ENCODE data around the gene TRPM2.

DNA sequence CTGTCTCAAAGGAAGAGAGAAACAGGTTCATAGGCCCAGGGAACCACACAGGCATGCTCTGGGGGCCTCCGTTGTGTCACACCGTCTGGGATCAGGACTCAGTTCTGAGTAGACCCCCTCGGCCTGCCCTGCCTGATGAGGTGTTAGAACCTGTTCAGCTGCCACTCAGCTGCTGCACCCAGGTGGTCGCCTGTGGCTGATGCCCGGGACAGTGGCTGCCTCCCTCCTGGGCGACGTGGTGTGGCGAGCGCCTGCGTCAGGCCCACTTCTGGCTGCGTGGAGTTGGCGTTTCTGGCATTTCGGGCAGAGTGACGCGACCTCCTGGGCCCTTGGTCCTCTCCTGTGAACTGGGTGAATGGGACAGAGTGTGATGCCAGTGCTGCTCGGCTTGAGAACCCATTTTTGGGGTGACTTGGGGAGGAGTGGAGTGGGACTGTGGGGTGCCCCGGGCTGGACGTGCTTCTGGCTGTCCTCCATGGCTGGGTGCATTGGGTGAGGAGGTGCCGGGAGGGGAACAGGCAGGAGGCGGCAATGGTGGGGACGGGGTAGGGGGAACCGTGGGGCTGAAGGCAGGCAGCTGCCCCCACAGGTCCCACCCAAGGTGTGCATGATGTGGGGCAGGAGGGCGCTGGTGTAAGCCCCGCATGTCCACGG is 25.1 kb upstream of the TRPM2 start:
- TF ChIP-seq, protein P1, sequence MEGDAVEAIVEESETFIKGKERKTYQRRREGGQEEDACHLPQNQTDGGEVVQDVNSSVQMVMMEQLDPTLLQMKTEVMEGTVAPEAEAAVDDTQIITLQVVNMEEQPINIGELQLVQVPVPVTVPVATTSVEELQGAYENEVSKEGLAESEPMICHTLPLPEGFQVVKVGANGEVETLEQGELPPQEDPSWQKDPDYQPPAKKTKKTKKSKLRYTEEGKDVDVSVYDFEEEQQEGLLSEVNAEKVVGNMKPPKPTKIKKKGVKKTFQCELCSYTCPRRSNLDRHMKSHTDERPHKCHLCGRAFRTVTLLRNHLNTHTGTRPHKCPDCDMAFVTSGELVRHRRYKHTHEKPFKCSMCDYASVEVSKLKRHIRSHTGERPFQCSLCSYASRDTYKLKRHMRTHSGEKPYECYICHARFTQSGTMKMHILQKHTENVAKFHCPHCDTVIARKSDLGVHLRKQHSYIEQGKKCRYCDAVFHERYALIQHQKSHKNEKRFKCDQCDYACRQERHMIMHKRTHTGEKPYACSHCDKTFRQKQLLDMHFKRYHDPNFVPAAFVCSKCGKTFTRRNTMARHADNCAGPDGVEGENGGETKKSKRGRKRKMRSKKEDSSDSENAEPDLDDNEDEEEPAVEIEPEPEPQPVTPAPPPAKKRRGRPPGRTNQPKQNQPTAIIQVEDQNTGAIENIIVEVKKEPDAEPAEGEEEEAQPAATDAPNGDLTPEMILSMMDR (IDR thresholded peaks at IDR 0.05) = no peak
- TF ChIP-seq POLR2AphosphoS5 (IDR thresholded peaks at IDR 0.05; ENCODE audit: low read depth, low read length) (no peak), SIN3A (IDR thresholded peaks at IDR 0.05; ENCODE audit: borderline replicate concordance, insufficient read depth, low read depth, low read length) (no peak)
- TF ChIP-seq, protein P2, sequence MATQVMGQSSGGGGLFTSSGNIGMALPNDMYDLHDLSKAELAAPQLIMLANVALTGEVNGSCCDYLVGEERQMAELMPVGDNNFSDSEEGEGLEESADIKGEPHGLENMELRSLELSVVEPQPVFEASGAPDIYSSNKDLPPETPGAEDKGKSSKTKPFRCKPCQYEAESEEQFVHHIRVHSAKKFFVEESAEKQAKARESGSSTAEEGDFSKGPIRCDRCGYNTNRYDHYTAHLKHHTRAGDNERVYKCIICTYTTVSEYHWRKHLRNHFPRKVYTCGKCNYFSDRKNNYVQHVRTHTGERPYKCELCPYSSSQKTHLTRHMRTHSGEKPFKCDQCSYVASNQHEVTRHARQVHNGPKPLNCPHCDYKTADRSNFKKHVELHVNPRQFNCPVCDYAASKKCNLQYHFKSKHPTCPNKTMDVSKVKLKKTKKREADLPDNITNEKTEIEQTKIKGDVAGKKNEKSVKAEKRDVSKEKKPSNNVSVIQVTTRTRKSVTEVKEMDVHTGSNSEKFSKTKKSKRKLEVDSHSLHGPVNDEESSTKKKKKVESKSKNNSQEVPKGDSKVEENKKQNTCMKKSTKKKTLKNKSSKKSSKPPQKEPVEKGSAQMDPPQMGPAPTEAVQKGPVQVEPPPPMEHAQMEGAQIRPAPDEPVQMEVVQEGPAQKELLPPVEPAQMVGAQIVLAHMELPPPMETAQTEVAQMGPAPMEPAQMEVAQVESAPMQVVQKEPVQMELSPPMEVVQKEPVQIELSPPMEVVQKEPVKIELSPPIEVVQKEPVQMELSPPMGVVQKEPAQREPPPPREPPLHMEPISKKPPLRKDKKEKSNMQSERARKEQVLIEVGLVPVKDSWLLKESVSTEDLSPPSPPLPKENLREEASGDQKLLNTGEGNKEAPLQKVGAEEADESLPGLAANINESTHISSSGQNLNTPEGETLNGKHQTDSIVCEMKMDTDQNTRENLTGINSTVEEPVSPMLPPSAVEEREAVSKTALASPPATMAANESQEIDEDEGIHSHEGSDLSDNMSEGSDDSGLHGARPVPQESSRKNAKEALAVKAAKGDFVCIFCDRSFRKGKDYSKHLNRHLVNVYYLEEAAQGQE (IDR thresholded peaks at IDR 0.05; ENCODE audit: insufficient read depth in 1 of 2, low read depth in 2 of 2, low read length in 1 of 2) = no peak
